HEK293 (cell line): ENCODE measurements around the gene TTC33.

Source experiments
- CTCF ChIA-PET: fragments of 350-600 bp; formaldehyde crosslinking; extraction: SDS; loops from one replicate; lab custom pipeline; 2021; ENCODE audit warnings: antibody characterized with exemption; lab: Yijun Ruan, JAX
- POLR2A ChIA-PET: fragments of 300-600 bp; formaldehyde crosslinking; extraction: SDS; loops from one replicate; lab custom pipeline; 2020; ENCODE audit warnings: antibody characterized with exemption, inconsistent platforms; lab: Yijun Ruan, JAX
- H3K27ac ChIP-seq: fragments of 200-500 bp; sonication (Bioruptor generic); 2 replicates; pipeline ENCODE4 v1.5.1; 2014; ENCODE audit warnings: low read depth, low read length, control low read depth, inconsistent platforms; ENCODE audit errors: extremely low read depth
- H3K36me3 ChIP-seq, 2 experiments: fragments of 200-500 bp in 1 of 2; sonication (Bioruptor generic) in 1 of 2; 1 replicate in 1 of 2; 2 replicates in 1 of 2; pipeline ENCODE4 v1.5.1; 2014 to 2017; ENCODE audit warnings: inconsistent platforms in 2 of 2, low read length in 2 of 2; ENCODE audit not compliant: control insufficient read depth in 2 of 2, insufficient read depth in 1 of 2
- H3K4me1 ChIP-seq: fragments of 200-500 bp; sonication (Bioruptor generic); 2 replicates; pipeline ENCODE4 v1.5.1; 2014; ENCODE audit warnings: mild to moderate bottlenecking, low read length, inconsistent platforms; ENCODE audit not compliant: control insufficient read depth, insufficient read depth
- H3K4me3 ChIP-seq: 2 replicates; pipeline ENCODE4 v1.5.1; 2011; ENCODE audit warnings: low read depth, mild to moderate bottlenecking, control low read depth, low read length, moderate library complexity
- H3K9me3 ChIP-seq: fragments of 200-500 bp; sonication (Bioruptor generic); 2 replicates; pipeline ENCODE4 v1.5.1; 2014; ENCODE audit warnings: low read depth, low read length, inconsistent platforms; ENCODE audit not compliant: control insufficient read depth, insufficient read depth
- ELK4 ChIP-seq: IDR thresholded peaks from 2 replicates; pipeline ENCODE4 v1.6.1; 2011; ENCODE audit warnings: mild to moderate bottlenecking, low read depth, low read length, borderline replicate concordance
- GLI4 ChIP-seq: fragments of 450-650 bp; formaldehyde crosslinking; IDR thresholded peaks from 2 replicates; pipeline ENCODE4 v1.5.1; 2016; ENCODE audit warnings: missing biosample characterization, missing genetic modification characterization
- GLIS1 ChIP-seq: fragments of 450-650 bp; formaldehyde crosslinking; IDR thresholded peaks from 2 replicates; pipeline ENCODE4 v1.5.1; 2016; ENCODE audit warnings: missing biosample characterization, missing genetic modification characterization
- HOXD13 ChIP-seq: sonication (generic); formaldehyde crosslinking; IDR thresholded peaks from 2 replicates; pipeline ENCODE4 v1.8.0; 2022; ENCODE audit warnings: missing genetic modification reagents, borderline replicate concordance
- KLF17 ChIP-seq: fragments of 450-650 bp; formaldehyde crosslinking; IDR thresholded peaks from 2 replicates; pipeline ENCODE4 v1.5.1; 2016; ENCODE audit warnings: missing biosample characterization, missing genetic modification characterization
- PBX3 ChIP-seq: sonication (generic); formaldehyde crosslinking; IDR thresholded peaks from 2 replicates; pipeline ENCODE4 v1.8.1; 2022; ENCODE audit warnings: mild to moderate bottlenecking, moderate library complexity, missing genetic modification reagents
- PRDM1 ChIP-seq: fragments of 450-650 bp; formaldehyde crosslinking; IDR thresholded peaks from 2 replicates; pipeline ENCODE4; 2016; ENCODE audit warnings: missing biosample characterization, missing genetic modification characterization
- SP7 ChIP-seq: fragments of 450-650 bp; formaldehyde crosslinking; IDR thresholded peaks from 2 replicates; pipeline ENCODE4 v1.5.1; 2016; ENCODE audit warnings: missing biosample characterization, missing genetic modification characterization
- ZBTB1 ChIP-seq: fragments of 450-650 bp; formaldehyde crosslinking; IDR thresholded peaks from 2 replicates; pipeline ENCODE4 v1.5.1; 2016; ENCODE audit warnings: missing biosample characterization, missing genetic modification characterization
- ZBTB26 ChIP-seq: fragments of 450-650 bp; formaldehyde crosslinking; optimal IDR thresholded peaks from 2 replicates; pipeline ENCODE3; 2016; ENCODE audit warnings: missing biosample characterization, mild to moderate bottlenecking, missing genetic modification characterization
- ZEB2 ChIP-seq: fragments of 450-650 bp; formaldehyde crosslinking; IDR thresholded peaks from 2 replicates; pipeline ENCODE4 v1.5.1; 2016; ENCODE audit warnings: missing biosample characterization, missing genetic modification characterization
- ZIC2 ChIP-seq: fragments of 450-650 bp; formaldehyde crosslinking; IDR thresholded peaks from 2 replicates; pipeline ENCODE4 v1.5.1; 2016; ENCODE audit warnings: missing biosample characterization, missing genetic modification characterization
- ZNF121 ChIP-seq: fragments of 450-650 bp; formaldehyde crosslinking; IDR thresholded peaks from 2 replicates; pipeline ENCODE4 v1.5.1; 2016; ENCODE audit warnings: missing biosample characterization, missing genetic modification characterization
- ZNF140 ChIP-seq: fragments of 450-650 bp; formaldehyde crosslinking; IDR thresholded peaks from 2 replicates; pipeline ENCODE4 v1.5.1; 2016; ENCODE audit warnings: missing biosample characterization, missing genetic modification characterization
- ZNF19 ChIP-seq: fragments of 450-650 bp; formaldehyde crosslinking; IDR thresholded peaks from 2 replicates; pipeline ENCODE4; 2016; ENCODE audit warnings: missing biosample characterization, missing genetic modification characterization, low read depth
- ZNF23 ChIP-seq: fragments of 450-650 bp; formaldehyde crosslinking; IDR thresholded peaks from 2 replicates; pipeline ENCODE4 v1.5.1; 2016; ENCODE audit warnings: missing biosample characterization, missing genetic modification characterization, borderline replicate concordance
- ZNF488 ChIP-seq: fragments of 450-650 bp; formaldehyde crosslinking; IDR thresholded peaks from 2 replicates; pipeline ENCODE4 v1.5.1; 2016; ENCODE audit warnings: missing biosample characterization, missing genetic modification characterization
- ZNF518A ChIP-seq: fragments of 450-650 bp; formaldehyde crosslinking; conservative IDR thresholded peaks from 2 replicates; pipeline ENCODE4 v1.5.1; 2016; ENCODE audit warnings: low read depth, missing biosample characterization, missing genetic modification characterization
- ZNF645 ChIP-seq: fragments of 450-650 bp; formaldehyde crosslinking; IDR thresholded peaks from 2 replicates; pipeline ENCODE4; 2016; ENCODE audit warnings: missing biosample characterization, missing genetic modification characterization
- ZSCAN18 ChIP-seq: fragments of 450-650 bp; formaldehyde crosslinking; IDR thresholded peaks from 2 replicates; pipeline ENCODE4 v1.5.1; 2016; ENCODE audit warnings: missing biosample characterization, missing genetic modification characterization
- ZSCAN5A ChIP-seq: fragments of 450-650 bp; formaldehyde crosslinking; IDR thresholded peaks from 2 replicates; pipeline ENCODE4 v1.5.1; 2016; ENCODE audit warnings: missing biosample characterization, missing genetic modification characterization

TTC33 gene

GRCh38 chr5:40780858-40781257 is 25.1 kb upstream of the TTC33 start:
- Histone ChIP-seq H3K4me3 (no peak overlapping the region), H3K9me3 (no peaks in the 10 kb centered on the region), H3K27ac (no peak overlapping the region), H3K4me1 (peaks cover 10% of the 10 kb centered on the region), H3K36me3 (peaks cover 7 to 9% of the 10 kb centered on the region in 2 experiments)
- POLR2A ChIA-PET: no interaction called here
- TF ChIP-seq GLIS1 (tag by site-specific recombination) (no peak), ZSCAN5A (tag by site-specific recombination) (no peak), ZBTB1 (tag by site-specific recombination) (no peak), ZNF645 (tag by site-specific recombination) (no peak), SP7 (tag by site-specific recombination) (no peak), ZSCAN18 (tag by site-specific recombination) (no peak), ZNF140 (tag by site-specific recombination) (no peak), KLF17 (tag by site-specific recombination) (no peak), ZNF121 (tag by site-specific recombination) (no peak), ZEB2 (tag by site-specific recombination) (no peak), ZNF19 (no peak), PRDM1 (no peak), PBX3 (CRISPR knock-in tag) (no peak)
- CTCF ChIA-PET: no interaction called here

GRCh38 chr5:40780199-40780598 is 24.4 kb upstream of the TTC33 start:
- CTCF ChIA-PET: no interaction called here
- Histone ChIP-seq H3K4me3 (no peak overlapping the region), H3K36me3 (peaks cover 14 to 16% of the 10 kb centered on the region in 2 experiments), H3K27ac (no peak overlapping the region), H3K4me1 (peaks cover 16% of the 10 kb centered on the region), H3K9me3 (no peaks in the 10 kb centered on the region)
- POLR2A ChIA-PET: no interaction called here
- no peak for TF ChIP-seq ZIC2 (tag by site-specific recombination)
- TF ChIP-seq ZNF518A (tag by site-specific recombination): no peak
- TF ChIP-seq ZNF488 (tag by site-specific recombination): no peak
- no peak for TF ChIP-seq GLI4 (tag by site-specific recombination)
- TF ChIP-seq ZBTB26: no peak
- TF ChIP-seq ZNF23 (tag by site-specific recombination): no peak
- TF ChIP-seq ELK4: no peak
- no peak for TF ChIP-seq HOXD13
